Lung microvascular endothelial cell (primary cell): ENCODE results near the gene DAP. TPM values are rescaled to one million over a fixed set of nuclear protein-coding genes. Genes with fewer than 3 reads are reported as not detected.
"Not testable (repeated sequence)": the region's sequence is repeated elsewhere in the genome, so short reads cannot be mapped to it uniquely, and the experiment has no call there.

ENCODE experiments used
- DNase-seq, 2 donors: peaks; one replicate each; pipeline versions ENCODE4 v3.0.0 to v3.0.0-alpha.2; 2010; ENCODE audit warnings: low read depth in 2 of 2
- total RNA-seq: library from RNA; depleted of rRNA; stranded (reverse); fragments of >200 nt; gene quantifications from 2 replicates; pipeline ENCODE4 v1.2.1, GENCODE V29; 2014

DAP gene
- total RNA-seq, 1 donor from 2014 or later, result 16.1 TPM

DNA sequence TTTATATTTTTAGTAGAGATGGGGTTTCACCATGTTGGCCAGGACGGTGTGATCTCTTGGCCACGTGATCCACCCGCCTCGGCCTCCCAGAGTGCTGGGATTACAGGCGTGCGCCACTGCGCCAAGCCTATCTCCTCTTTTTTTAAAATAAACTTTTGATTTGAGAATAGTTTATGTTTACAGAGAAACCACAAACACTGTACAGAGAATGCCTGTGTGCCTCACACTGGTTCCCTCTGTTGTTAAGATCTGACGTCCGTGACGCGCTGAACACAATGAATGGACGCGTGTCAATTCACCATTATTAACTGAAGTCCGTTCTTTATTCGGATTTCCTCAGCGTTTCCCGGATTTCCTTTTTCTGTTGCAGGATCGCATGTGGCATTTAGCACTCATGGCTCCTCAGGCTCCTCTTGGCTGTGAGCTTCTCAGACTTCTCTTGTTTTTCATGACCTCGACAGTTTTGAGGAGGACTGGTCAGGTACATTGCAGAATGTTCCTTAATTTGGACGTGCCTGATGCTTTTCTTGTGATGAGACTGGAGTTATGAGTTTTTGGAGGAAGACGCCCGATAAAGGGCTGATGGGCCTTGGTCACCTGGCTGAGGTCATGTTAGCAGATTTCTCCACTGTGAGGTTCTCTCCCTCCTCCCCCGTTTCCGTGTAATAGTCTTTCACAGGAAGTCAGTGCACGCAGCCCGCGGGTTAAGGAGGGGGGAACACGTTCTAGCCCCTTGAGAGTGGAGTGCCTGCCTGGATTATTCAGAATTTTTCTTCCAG is 127.6 kb downstream of the DAP start:
- DNase-seq, result peak; percentile 90 to 91

DNA sequence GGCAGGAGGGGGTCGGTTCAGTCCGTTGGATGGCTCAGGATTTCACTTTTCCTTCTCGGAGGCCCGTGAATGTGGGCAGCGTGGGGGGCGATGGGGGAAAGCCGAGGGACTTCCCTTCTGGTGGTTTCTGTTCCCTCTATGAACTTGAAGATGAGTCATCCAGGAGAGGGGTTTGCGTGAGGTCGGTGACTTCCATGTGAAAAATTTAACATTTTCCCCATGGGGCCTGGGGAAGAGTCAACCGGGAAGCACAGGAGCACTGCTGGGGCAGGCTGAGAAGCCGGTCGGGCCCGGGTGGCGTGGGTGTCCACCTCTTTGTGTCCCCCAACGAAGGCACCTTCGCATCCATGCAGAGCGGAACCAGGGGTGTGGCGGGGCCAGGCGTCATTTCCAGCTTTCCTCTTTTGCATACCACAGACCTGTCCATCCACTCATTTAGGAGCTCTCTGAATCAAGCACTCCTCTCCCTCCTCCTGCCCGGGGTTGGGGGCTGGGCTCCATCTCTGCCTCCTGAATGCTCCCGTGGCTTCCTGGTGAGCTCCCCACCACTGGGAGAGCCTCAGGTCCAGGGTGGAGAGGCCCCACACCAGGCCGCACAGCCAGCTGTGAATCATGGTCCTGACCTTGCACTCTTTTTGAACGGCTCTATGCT is 128.8 kb downstream of the DAP start:
- peak in 1 of 2 donors; percentile 38 for DNase-seq

DNA sequence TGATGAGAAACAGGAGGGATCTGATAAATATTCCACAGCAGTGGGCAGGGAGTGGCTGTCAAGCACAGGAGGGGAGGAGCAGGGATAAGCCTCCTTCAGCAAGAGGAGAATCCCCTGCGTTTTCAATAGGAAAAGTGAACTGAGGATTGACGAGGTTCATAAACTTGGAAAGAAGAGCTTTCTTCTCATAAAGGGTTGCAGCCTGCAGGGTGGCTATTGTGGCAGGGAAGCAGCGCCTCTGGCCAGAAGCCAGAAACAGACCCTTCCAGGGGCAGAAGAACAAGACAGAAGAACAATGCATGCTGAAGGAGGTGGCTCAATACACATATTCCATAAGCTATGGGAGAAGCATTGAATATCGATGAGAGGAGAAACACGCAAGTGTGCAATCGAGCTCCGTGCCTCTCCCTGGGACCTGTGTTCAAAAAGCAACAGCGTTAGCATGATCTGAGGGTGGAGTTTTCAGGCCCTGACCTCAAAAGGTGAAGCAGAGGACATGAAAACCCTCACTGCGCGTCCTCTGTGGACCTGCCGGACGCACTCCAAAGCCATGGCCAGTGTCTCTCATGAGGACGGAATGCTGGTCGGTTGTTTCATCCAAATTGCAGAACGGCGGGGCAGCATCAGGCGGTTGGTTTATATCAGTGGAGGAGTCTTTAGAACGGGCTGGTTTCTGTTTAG is 129.6 kb downstream of the DAP start:
- no peak for DNase-seq

DNA sequence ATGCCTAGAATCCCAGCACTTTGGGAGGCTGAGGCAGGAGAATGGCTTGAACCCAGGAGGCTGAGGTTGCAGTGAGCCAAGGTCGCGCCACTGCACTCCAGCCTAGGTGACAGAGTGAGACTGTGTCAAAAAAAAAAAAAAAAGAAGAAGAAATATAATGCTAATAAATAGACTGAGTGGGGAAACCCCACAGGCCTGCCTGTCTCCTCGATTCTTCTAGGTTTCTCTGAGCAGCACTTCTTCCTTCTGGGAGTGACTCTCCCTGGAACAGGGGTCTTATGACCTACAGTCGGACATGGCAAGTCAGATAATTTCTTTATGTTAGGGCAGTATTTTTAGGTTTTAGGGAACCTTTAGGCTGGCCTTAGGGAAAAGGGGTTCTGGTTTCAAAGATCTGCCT is 130.3 kb downstream of the DAP start:
- DNase-seq, result not testable (repeated sequence)

DNA sequence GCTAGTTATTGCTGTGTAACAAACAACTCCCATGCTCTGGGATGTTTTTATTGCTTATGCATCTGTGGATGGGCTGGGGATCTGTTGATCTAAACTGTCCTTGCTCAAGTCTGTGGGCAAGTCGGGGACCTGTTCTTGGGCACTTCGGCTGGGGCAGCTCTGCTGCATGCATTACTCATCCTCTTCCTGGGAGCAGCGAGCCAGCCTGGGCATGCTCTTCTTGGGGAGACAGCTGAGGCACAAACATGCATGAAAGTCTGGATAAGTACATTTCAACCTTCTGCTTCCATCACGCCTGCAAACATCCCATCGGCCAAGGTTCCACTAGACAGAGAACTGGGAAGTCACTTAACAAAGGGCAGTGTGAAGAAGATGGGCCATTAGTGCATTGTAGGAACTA is 130.9 kb downstream of the DAP start:
- no peak for DNase-seq

DNA sequence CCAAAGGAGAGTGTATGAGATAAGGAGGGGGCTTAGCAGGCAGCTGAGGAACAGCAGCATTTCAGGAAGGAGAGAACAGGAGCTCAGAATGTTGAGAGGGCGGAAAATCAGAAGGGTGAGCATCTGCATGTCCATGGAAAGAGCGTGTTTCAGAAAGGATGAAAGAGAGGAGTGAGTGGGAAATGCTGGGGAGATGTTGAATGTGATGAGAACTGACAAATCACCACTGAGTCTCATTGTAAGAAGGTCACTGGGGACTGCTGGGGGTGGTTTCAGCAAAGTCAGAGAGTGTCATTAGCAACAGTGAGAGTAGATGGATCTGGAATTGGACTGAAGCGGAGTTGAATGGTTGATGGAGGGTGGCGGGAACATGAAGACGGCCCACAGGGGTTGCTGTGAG is 131.4 kb downstream of the DAP start:
- DNase-seq, result no peak

Other genes starting within 250 kb of the DAP start
- 1.4 and 2.6 TPM in 2 replicates for gene ANKRD33B, start 197.2 kb downstream of the DAP start, total RNA-seq